ENCODE results near the gene PPP1R1B.

The PPP1R1B gene

DNA sequence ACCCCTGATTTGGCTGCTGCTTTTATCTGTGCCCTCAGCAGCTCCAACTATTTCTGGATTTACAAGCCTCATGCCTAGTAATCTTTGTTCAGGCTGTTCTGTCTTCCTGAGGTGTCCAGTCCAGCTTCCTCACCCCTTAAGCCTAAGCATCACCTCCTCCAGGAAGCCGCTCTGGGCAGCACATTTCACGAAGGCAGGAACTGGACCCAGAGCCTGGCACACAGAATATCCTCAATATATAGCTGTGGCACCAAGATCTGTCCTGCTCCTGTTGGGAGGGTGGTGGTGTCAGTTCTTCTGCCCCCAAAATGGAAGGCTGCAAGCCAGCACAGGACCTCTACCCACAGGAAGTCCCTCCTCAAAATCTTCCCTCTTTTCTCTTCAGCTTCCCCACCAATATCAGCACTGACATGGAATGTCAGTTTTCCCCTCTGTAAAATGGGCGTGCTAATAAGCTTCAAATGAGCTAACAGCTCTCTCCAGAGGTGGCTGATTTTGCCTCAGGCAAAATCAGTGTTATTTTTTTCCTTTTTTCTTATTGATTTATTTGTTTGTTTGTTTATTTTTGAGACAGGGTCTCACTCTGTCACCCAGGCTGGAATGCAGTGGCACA, 12.1 kb upstream of the PPP1R1B start:
- no peak for DNase-seq (ENCODE audit: extremely low read depth in 1 of 2, low read depth in 1 of 2)

DNA sequence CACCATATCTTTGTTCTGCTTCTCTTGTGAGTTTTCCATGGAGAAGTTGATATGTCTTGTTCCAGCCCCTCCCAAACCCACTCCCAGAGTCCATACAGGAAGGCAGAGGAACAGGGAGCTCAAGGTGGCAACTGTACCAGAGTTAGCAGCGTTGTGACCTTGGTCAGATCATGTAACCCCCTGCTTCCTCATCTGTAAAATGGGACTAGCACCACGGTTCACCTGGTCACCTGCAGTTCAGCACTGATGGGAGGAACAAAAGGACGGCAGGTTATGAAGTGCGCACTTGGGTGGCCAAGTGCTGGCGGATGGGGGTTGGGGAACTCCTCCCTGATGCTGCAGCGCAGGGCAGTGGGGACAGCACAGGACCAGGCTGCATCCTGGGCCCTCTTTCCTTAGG, 11.3 kb upstream of the PPP1R1B start:
- DNase-seq (ENCODE audit: extremely low read depth in 1 of 2, low read depth in 1 of 2): no peak

DNA sequence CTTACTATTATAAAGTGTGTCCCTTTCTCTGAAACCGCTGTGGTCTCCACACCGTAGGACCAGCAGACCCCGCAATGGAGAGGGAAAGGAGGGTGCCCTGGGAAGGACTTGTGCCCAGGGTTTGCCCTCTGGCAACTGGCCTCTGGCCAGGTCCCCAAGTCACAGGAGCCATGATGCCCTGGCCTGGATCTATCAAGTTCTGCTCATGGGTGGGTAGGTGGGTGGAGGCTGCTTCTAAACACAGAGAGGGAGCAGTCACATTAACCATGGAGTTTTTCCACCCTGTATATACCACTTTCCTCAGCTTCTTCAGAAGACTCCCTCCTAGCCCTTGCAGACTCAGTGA, 9.7 kb upstream of the PPP1R1B start:
- no peak for DNase-seq (ENCODE audit: extremely low read depth in 1 of 2, low read depth in 1 of 2)

GRCh38 chr17:39617446-39618245, 9.1 kb upstream of the PPP1R1B start:
- peak in 1 of 2 donors; percentile 22 for DNase-seq (ENCODE audit: extremely low read depth in 1 of 2, low read depth in 1 of 2)

- DNase-seq (ENCODE audit: extremely low read depth in 1 of 2, low read depth in 1 of 2): no peak
Measured at GRCh38 chr17:39618246-39618913, 8.4 kb upstream of the PPP1R1B start.

DNA sequence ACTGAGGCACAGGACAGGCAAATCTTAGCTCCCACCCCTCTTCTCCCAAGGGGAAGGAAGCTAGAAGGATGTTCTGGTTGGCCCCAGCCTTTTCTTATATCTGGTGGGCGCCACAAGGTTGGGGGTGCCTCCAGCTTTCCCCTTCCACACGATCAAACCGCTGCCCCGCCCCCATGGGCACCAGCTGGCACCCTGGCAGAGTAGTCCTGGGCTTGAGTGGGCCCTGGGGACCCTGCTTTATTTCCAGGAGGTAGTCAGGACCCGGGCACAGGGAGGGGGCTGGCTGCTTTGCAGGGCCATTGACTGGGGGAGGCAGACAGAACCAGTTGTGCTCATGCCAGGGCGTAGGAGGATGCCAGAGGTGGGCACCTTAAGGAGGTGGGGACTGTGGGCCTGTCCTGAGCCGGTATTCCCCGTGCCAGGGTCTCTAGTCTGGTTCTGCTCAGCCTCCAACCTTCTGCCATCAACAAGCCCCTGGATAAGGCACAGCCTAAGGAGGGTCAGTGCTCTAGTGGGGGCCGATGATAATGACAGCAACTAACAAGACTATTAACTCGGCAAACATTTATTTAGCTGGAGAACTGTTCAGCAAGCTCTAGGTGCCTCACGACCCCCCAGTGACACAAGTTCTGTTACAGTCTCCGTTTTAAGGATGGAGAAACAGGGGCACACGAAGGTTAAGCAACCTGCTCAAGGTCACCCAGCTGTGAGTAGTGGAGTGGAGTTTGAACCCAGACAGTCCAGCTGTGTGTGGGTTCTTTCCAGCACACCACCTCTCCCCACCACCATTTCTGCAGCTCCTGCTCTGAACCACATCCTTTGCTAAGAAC, 7.6 kb upstream of the PPP1R1B start:
- no peak for DNase-seq (ENCODE audit: extremely low read depth in 1 of 2, low read depth in 1 of 2)

DNA sequence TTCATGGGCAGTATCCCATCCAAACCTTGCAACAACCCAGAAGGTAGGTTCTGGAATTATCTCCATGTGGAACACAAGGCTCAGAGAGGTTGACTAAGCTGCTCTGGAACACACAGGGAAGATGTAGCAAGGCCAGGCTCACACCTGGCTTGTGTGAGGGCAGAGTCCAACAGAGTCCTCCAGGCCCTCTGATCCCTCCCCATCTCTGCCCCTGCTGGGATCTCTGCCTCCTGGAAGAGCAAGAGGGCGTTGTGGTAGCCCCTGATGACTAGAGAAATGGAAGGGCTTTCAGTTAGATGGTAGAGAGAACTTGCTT, 7.0 kb upstream of the PPP1R1B start:
- no peak for DNase-seq (ENCODE audit: extremely low read depth in 1 of 2, low read depth in 1 of 2)

DNA sequence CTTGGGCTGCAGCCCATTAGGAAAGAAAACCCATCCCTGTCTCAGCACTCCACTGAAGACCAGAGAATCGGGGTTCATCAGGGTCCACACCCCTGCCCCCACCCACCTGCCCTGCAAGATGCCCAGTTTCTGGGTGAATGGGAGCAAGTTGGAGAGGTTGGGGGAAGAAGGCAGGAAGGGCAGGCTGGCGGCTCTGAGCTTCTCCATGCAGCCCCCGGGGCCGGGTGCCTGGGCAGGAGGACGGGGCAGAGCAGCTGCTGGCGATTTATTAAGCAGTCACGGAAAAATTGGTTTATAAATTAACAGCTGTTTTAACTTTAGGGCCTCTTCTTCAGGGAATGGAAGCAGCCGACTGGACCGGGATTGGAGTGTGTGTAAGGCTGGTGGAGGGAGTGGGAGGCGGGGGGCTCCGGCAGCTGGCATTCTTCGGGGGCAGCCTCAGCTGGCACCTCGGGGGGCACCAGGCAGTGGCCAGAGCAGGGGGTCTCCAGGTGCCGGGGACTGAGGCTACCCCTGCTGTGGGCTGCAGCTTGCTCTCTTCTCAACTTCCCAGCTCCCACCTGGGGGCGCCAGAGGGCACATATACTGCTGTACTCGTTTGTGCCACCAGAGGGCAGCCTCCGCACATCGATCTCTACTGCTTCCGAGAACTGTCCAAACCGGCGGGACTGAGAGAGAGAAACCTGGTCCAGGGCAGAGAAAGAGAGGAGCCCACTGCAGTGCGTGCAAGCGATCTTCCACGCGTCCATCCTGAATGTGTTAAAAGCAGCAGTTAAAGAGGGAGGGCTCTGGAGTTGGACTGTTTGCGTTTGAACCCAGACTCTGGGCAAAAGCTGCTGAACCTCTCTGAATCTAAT, 5.0 kb upstream of the PPP1R1B start:
- DNase-seq (ENCODE audit: extremely low read depth in 1 of 2, low read depth in 1 of 2): peak; percentile 66 to 72

DNA sequence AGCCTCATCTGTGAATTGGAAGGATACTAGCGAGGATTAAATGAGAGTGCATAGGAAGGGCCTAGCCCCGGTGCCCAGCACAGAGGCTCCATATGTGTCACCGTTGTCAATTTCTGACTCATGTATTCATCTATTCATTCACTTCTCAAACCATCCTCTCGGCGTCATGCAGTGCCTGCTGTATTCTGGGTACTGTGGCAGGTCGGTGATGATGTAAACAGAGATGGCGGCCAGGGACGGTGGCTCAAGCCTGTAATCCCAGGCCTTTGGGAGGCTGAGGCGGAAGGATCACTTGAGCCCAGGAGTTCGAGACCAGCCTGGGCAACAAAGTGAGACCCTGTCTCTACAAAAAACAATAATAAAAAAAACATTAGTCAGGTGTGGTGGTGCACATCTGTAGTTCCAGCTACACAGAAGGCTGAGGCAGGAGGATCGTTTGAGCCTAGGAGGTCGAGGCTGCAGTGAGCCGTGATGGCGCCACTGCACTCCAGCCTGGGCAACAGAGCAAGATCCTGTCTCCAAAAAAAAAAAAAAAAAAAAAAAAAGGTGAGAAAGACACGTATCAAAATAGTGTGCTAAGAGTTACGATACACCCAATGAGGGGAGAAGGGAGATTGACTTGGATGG, 4.3 kb upstream of the PPP1R1B start:
- DNase-seq (ENCODE audit: extremely low read depth in 1 of 2, low read depth in 1 of 2): peak; percentile 29 to 45

- DNase-seq (ENCODE audit: extremely low read depth in 1 of 2, low read depth in 1 of 2): peak; percentile 63 to 82
Measured at GRCh38 chr17:39623356-39623950, 3.3 kb upstream of the PPP1R1B start.

GRCh38 chr17:39624313-39624712, 2.4 kb upstream of the PPP1R1B start:
- DNase-seq (ENCODE audit: extremely low read depth in 1 of 2, low read depth in 1 of 2): no peak

DNA sequence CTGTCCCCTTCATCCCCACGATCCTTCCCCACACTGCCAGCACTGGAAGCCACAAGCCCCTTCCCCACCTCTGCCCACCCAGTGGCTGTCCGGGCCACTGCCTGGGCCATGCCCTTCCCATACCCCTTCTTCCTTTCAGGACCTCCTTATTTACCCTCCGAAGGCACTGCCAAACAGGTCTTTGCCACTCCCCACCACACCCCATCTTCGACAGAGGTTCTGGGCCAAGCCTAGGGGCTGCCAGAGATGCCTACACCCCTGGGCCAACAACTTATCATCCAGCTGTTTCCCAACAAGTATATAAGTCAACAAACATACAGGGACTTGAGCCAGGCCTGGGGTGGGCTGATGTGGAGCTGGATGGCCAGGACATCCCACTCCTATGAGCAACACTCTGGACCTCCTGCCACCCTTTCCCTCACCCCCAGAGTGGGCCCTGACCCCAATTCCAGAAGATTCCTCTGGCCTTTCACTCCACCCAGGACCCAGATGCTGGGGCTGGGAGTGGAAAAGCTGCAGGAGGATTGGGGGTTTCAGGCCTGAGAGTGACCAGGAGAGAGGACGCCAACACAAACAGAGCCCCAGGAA, 1.5 kb upstream of the PPP1R1B start:
- DNase-seq (ENCODE audit: extremely low read depth in 1 of 2, low read depth in 1 of 2): no peak

DNA sequence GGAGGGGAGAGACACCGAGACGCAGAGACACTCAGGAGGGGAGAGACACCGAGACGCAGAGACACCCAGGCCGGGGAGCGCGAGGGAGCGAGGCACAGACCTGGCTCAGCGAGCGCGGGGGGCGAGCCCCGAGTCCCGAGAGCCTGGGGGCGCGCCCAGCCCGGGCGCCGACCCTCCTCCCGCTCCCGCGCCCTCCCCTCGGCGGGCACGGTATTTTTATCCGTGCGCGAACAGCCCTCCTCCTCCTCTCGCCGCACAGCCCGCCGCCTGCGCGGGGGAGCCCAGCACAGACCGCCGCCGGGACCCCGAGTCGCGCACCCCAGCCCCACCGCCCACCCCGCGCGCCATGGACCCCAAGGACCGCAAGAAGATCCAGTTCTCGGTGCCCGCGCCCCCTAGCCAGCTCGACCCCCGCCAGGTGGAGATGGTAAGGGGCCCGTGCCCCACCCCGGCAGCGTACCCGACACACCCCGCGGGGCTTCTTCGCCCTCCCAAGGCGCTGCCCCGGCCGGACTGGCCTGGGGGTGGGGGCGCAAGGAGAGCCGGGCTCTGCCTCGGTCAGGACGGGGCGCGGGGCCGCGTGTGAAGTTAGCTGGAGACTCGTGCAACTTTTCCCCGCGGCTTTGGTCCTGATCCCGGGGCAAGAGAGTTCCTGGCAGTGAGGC, 427 bp downstream of the PPP1R1B start:
- DNase-seq (ENCODE audit: extremely low read depth in 1 of 2, low read depth in 1 of 2): no peak

DNA sequence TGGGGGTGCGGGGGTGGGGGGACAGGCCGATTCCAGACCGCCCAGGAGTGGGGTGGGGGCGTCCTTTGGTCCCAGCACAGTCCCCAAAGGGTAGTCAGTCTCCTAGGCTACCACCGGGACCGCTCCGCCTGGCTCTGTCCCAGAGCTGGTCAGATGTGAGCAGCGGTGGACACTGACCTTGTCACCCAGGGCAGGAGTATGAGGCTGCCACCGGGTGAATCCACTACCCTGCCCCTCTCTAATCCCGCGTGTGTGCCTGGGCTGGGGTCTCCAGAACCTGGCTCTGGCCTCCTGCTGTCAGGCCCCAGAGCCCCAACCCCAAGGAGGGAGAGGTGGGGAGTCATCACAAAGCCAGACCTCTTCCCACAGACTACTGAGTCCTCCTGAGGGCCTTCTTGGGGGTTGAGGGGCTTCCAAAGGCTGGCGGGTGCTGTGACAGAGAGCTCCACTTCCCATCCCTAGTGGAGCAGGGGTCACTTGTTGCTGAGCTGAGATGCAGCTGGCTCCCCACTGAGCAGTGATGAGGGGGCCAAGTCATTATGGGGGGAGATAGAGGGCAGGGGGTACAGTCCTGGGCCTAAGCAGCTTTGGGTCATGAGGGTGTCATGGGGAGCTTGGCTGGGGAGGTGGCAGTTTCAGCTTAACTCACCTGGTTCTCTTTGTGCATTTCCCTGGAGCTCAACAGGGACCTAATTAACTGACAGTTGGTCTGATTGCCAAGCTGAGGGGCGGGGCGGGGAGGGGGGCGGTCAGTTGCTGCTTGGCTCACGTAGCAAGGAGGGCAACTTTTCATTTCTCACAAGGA, 1.2 kb downstream of the PPP1R1B start:
- no peak for DNase-seq (ENCODE audit: extremely low read depth in 1 of 2, low read depth in 1 of 2)

- DNase-seq (ENCODE audit: extremely low read depth in 1 of 2, low read depth in 1 of 2): no peak
Measured at GRCh38 chr17:39628655-39629493, 2.1 kb downstream of the PPP1R1B start.

DNA sequence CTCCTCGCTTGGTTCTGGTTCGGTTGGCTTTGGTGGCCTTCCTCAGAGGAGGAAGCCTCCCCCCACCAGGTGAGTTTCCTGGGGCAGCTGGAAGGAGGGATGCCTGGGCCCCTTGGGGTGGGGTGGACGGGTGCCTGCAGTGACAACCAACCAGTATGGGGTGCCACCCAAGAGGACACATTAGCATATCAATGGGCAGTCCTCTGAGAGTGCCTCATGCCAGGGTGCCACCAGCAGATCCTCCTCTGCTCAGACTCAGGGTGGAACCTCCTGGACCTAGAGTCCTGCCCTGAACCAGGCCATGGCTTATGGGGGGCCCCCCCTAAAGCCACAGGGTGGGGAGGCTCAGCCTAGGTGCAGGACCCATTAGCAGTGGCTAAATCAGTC, 2.7 kb downstream of the PPP1R1B start:
- no peak for DNase-seq (ENCODE audit: extremely low read depth in 1 of 2, low read depth in 1 of 2)

DNA sequence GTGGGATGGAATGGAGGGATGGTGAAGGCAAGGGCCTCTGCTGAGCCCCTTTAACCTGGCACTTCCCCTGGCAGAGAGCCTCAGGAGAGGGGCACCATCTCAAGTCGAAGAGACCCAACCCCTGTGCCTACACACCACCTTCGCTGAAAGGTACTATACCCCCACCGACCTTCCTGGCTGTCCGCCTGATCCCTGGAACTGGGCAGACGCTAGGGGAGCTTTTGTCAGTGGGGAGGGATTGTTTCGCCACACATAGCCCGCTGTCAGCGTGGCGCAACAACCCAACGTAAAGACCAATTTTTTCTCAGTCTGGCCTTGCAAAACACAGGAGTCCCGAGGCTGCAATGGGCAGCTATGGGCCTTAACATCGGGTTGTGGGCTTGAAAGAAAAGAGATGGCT, 3.1 kb downstream of the PPP1R1B start:
- no peak for DNase-seq (ENCODE audit: extremely low read depth in 1 of 2, low read depth in 1 of 2)

Data from stimulated activated CD8-positive, alpha-beta memory T cell treated with anti-CD3 and anti-CD28 coated beads, Interleukin-7, amount 100 ng/mL, for 48 hours (primary cell).